Measurements from ENCODE around the gene MRPL54.
"Not testable (repeated sequence)": the region's sequence is repeated elsewhere in the genome, so short reads cannot be mapped to it uniquely, and the experiment has no call there.

DNA sequence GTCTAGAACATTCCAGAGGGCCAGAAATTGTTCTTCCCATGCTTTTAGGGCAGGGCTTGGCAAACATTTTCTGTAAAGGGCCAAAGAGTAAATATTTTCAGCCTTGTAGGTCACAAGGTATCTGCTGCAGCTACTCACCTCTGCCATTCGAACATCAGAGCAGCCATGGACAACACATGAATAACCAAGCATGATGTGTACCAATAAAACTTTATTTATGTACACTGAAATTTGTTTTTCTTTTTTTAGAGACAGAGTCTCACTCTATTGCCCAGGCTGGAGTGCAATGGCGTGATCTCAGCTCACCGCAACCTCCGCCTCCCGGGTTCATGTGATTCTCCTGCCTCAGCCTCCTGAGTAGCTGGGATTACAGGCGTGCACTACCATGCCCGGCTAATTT is 4.8 kb upstream of the MRPL54 start:
- TF ChIP-seq PKNOX1 (IDR thresholded peaks at IDR 0.05); HDGF (IDR thresholded peaks at IDR 0.05; ENCODE audit: borderline replicate concordance); ELF4 (IDR thresholded peaks at IDR 0.05); FOXA1 (IDR thresholded peaks at IDR 0.05); FOXK2 (IDR thresholded peaks at IDR 0.05); SUZ12 (IDR thresholded peaks at IDR 0.05); FOXM1 (IDR thresholded peaks at IDR 0.05; ENCODE audit: borderline replicate concordance); BHLHE40 (IDR thresholded peaks at IDR 0.05; ENCODE audit: borderline replicate concordance); ZNF384 (IDR thresholded peaks at IDR 0.05); CTBP1 (IDR thresholded peaks at IDR 0.05; ENCODE audit: borderline replicate concordance); SP1 (IDR thresholded peaks at IDR 0.05); NFRKB (IDR thresholded peaks at IDR 0.05): not testable (repeated sequence)
